DMS53 (cell line): Measurements from ENCODE around the gene MTNR1A.
"Not testable (repeated sequence)": the region's sequence is repeated elsewhere in the genome, so short reads cannot be mapped to it uniquely, and the experiment has no call there.

Source experiments
- DNase-seq: peaks from one replicate; lab custom pipeline; 2025; lab: John Stamatoyannopoulos, UW

The MTNR1A gene

DNA sequence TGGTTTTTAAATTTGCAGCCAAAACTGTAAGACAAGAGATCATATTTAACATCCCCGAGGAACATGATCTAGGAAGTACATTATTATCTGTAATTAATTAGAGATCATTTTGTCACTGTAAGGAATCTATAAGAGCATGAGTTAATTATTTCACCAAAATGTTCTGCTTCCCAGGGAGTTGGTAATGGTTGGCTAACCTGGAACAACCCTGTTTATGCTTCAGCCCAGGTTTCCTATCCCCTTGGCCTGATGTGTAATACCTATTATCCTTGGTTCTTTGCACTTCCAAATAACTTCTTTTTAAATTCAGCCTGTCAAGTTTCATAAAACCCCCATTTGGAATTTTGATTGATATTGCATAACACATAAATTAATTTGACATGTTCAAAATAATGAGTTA, 6.4 kb upstream of the MTNR1A start:
- DNase-seq = no peak

DNA sequence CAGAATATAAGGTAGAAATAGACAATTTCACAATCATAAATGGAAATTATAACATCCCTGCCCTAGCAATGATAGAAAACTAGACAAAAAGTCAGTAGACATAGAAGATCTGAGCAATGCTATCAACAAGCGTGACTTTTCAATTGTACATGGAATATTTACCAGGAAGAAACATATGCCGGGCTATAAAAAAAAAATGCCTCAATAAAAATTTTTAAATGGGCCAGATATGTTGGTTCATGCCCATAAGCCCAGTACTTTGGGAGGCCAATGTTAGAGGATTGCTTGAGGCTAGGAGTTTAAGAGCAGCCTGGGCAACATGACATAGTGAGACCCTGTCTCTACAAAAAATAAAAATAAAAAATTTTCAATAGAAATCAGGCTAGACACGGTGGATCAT, 5.3 kb upstream of the MTNR1A start:
- DNase-seq = no peak

DNA sequence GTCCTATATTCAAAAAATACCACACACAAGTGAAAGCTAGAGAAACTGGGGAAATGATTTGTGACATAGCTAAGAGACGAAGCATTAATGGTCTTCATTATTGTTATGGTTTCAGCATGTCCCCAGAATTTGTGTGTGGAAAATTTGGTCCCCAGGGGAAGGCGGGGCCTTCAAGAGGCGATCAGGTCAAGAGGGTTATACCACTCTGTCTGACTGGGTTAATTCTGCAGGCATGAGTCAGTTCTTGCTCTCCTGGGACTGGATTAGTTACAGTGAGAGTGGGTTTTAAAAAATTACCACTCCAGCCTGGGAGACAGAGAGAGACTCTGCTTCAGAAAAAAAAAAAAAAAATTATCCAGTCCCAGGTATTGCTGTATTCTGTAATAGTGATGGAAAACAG, 2.1 kb upstream of the MTNR1A start:
- peak; percentile 42 for DNase-seq

DNA sequence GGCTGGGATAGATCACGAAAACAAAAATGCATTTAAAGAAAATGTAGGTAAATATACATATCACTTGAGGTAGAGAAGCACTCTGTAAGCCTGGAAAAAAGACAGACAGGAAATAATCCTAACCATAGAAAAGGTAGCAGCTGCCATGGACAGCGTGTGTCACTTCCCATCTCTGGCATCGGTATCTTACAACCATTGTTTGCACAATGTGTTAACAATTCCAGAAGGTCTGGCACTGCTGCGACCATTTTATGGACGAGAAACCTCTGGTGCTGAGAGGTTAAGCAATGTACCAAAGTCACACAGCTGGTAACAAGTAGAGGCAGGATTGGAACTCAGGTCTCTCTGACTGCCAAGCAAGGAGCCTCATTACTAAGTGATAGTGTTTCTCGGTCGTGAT, 1.7 kb upstream of the MTNR1A start:
- DNase-seq = peak; percentile 52

DNA sequence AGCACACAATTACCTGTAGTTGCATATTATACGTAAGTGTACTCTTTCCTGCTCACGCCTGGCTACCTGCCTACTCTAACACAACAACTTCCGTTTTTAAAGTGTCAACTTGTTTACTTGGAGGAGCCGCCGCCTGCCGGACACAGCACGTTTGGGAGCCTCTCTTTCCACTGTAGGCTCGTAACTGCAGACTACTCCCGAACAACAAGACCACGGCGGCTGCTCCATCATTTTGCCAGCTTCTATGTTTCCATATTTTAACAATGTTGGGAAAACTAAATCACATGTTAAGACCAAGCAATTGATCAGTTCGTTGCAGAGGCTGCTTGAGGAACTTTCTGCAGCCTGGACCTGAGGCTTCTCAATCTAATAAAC, 841 bp downstream of the MTNR1A start:
- DNase-seq = peak; percentile 79

DNA sequence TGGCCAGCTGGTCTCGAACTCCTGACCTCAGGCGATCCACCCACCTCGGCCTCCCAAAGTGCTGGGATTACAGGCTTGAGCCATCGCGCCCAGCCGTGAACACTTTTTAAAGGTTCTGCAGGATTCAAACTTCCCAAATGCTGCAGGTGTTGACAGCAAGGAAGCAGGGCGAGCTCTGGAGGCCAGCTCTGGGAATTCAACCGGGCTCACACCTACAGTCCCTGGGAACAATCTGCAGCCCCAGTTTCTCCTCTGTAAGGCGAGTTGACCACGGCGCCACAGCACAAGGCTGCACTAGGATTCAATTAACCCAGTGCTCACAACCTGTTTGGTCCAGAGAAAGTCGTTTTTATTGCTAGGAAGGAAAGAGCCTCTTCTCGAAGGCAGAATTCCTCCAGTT, 1.6 kb downstream of the MTNR1A start:
- no peak for DNase-seq

DNA sequence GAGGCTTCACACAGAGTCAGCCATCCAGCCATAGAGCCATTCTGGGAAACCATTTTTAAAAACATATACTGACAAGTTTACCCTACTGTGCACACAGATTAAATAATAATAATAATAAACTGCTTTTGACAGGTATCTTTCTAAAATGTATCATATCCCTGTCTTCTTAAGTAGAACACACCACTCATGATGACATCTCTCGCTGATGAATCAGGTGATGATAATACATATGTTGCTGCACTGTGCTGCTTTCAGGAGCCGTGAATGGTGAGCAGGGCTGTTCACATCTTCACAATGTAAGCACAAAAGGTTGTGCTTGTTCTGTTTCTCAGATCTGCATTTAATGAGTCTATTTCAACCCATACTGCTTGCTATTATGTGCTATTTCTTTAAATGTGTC, 3.5 kb downstream of the MTNR1A start:
- DNase-seq = no peak

DNA sequence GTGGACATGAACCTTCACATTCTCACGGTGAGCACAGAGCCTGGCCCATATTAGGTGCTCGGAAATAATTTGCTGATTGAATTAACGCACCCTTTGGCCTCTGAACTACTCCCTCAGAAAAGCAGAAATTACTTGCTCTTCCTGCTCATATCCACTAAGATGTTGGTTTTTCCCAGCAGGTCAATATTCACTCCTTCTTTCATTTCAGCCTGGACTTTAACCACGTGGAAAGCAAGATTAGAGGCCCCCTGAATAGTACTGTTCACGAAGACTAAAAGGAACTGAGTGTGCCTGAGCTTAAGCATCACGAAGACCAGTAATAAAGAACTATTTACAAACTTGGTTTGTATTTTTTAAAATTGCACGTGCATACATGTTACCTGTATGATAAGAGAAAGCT, 9.9 kb downstream of the MTNR1A start:
- no peak for DNase-seq

DNA sequence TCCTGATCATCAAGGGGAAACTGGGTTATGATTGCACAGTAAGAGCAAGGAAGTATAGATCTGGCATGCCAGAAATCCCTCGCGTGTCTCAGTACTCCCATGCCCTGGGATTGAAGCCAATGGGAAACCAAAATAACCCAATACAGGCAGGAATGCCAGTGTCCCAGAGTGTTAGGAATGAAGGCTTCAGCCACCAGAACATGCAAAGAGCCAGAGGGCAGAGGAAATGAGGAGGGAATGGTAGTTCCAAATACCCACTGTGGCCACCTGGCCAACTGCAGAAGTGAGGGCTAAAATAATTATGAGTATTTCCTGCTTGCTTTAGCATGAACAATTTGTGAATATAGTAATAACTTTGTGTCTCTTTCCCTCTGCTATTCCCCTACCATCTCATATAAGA, 12.2 kb downstream of the MTNR1A start:
- DNase-seq = no peak

DNA sequence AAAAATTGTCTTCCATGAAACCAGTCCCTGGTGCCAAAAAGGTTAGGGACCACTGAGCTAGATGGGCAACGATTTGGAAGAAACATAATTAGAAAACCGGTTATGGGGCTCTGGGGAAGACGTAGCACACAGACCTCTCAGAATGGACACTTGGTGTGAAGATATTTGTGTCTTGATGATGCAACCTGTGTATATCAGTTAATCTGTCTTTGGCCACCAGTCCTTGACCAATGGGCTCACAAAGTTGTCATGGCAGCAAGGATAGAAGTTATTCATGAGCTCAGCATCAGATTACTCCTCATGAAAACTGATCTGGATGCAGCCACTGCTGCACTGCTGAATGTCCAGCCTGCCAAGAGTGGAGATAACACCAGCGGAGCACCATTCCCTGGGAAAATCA, 13.6 kb downstream of the MTNR1A start:
- no peak for DNase-seq

DNA sequence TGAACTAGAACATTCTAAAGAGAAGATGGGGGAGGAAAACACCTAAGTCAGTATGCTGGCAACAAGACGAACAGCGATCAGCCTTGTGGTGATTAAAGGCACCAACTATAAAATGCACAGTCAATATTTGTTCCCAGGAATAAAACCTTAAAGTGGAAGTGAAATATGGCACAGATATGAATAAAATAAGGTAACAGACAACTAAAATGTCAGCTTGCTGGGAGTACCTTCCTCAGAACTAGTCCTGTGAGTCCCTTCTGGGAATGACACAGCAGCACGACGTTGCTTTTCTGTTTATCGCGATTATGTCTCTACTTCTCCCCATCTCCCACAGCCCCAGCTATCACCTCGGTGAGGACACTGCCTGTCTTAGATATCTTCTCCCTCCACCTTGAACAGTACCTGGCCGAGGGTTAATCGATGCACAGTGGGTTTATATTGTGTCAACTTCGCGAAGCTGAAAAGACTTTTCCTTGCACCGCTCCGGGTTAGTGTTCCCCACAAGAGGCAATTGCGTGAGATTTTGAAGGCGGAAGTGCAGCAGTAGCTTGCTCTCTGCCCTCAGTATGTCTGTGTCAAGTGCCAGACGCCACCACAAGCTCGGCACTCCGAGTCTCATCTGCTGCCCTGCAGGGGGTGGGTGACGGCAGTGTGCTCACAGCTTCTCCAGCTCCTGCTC, 17.4 kb downstream of the MTNR1A start:
- DNase-seq = peak; percentile 26

DNA sequence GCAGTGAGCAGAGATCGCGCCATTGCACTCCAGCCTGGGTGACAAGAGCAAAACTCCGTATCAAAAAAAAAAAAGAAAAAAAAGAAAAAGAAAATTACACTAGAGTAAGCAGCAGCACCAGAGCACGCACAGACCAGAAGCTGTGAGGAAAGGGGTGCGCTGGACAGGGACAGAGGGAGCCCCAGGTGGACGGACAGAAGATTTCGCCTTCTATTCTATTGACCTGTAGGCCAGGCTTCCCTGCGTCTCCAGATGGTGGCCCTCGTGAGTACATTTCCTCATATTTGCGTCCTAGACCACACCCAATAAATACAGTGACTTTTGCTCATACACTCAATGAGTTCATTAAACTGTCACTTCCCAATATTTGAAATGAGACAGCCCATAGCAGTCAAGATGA, 19.1 kb downstream of the MTNR1A start:
- no peak for DNase-seq

DNA sequence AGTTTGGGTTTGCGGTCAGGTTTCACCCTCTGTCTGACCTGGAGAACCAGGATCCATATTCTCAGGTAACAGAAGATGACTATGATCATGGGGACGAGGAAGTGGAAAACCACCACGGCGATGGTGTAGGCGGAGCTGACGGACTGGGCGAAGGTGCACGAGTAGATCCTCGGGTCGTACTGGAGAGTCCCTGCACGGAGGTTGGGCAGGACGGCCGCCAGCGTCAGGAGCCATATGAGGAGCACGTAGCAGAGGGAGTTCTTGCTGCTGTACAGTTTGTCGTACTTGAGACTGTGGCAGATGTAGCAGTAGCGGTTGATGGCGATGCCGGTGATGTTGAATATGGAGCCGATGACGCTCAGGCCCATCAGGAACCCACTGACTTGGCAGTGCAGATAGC, 21.3 kb downstream of the MTNR1A start:
- no peak for DNase-seq

DNA sequence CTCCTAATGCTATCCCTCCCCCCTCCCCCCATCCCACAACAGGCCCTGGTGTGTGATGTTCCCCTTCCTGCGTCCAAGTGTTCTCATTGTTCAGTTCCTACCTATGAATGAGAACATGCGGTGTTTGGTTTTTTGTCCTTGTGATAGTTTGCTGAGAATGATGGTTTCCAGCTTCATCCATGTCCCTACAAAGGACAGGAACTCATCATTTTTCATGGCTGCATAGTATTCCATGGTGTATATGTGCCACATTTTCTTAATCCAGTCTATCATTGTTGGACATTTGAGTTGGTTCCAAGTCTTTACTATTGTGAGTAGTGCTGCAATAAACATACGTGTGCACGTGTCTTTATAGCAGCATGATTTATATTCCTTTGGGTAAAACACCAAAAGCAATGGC, 31.4 kb downstream of the MTNR1A start:
- not testable (repeated sequence) for DNase-seq

DNA sequence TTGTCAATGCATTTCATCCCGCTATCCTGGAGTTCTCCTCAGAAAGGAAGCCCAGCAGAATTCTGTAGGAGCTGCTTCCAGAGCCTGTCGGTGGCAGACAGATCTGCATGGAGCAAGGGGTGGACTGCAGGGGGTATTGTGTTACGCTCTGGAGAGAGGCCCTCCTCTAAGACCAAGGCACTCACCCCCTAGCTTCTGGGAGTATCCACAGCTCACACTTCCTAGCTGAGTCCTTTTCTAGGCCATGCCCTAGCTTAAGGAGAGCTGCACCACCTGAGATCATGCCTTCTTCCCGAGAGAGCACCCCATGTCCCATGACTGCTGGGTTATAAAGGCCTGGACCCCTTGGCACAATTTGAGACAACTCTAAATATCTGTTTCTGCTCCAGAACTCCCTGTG, 39.1 kb downstream of the MTNR1A start:
- no peak for DNase-seq

DNA sequence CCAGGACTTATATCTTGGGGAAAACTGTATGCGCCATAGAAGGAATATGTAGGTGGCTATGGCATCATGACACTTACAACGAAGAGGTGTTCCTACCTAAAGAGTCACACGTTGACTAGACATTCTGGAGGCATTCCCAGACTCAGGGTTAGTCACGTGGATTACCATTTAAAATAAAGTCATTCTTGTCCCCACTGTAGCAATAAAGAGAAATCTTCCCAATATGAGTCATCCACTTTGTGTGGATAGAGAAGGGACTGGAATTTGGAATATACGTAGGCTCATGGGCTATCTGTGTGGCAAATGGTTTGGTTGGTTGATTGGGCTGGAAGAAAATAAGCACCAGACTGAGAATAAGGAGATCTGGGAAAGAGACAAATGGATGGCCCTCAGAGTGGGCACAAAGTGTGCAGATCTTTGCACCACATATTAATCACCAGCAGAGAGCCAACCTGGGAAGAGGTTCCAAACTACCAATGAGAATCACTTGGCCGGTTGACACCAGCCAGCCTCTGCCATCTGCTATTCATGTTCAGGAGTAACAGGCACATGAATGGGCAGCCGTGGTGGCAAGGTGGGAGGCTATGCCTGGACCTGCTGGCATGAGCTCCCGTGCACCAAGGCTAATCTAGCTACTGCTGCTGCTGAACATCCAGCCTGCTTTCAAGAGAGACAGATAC, 41.0 kb downstream of the MTNR1A start:
- no peak for DNase-seq

DNA sequence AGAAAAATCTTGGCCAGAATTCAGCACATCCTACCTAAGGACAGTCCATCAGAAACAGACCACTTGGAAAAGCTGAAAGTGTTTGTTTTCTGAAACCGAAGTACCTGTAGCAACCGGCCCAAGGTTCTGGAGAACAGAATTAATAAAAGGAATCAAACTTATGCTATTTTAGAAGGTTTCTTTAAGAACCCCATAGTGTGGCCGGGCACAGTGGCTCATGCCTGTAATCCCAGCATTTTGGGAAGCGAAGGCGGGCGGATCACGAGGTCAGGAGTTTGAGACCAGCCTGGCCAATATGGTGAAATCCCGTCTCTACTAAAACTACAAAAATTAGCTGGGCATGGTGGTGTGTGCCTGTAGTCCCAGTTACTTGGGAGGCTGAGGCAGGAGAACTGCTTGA, 50.6 kb downstream of the MTNR1A start:
- DNase-seq = not testable (repeated sequence)

DNA sequence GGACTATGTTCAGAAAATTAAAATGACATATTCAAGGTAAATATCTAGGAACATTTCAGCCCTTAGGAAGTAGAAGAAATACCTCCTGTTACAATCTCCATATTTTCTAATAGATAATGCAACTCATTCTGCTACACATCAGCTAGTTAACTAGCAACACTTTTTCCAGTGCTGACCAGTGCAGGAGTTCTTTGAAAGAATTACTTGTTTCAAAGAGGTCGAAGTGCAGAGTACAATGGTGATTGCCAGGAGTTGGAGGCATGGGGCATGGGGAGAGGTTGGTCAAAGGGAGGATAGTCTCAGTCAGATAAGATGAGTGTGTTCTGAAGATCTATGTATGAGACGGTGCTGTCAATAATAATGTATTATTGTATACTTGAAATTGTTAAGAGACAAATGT, 53.1 kb downstream of the MTNR1A start:
- DNase-seq = no peak

DNA sequence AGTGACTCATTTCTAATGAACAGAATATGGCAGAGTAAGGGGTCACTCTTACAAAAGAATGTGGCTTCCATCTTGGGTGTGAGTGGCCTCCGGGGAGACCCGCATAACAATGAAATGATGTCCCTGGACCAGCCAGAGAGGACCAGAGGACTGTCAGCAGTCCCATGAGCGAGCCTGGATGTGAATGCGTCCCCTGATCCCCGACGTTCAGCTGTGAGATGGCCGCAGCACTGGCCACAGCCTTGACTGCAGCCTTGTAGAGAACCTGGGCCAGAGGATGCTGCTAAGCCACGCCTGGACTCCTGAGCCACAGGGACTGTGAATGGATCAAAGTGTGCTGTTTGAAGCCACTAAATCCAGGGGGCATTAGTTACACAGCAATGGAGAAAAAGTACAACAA, 53.8 kb downstream of the MTNR1A start:
- peak; percentile 29 for DNase-seq

DNA sequence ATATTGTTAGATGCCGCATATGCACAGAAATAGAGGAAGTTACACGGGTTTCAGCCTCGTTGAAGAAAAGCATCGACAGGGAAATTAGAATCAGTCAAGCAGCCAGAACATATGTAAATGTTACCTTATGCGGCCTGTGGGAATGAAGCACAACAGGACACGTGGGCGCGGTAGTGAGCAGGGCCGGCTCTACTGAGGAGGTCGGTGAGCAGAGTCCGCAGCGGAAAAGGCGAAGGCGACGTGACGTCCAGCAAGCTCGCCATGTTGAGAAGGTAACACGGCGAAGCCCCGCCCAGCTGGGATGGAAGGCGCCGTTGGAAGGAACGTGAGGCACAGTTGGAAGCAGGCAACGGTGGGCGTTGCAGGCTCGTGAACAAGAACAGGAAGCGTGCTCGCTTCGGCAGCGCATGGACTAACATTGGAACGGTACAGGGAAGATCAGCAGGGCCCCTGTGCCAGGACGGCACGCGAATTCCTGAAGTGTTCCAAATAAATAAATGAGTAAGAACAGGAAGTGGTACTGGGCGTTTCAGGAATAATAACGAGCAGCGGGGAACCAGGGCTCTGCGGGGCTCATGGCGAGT, 54.6 kb downstream of the MTNR1A start:
- peak; percentile 89 for DNase-seq

DNA sequence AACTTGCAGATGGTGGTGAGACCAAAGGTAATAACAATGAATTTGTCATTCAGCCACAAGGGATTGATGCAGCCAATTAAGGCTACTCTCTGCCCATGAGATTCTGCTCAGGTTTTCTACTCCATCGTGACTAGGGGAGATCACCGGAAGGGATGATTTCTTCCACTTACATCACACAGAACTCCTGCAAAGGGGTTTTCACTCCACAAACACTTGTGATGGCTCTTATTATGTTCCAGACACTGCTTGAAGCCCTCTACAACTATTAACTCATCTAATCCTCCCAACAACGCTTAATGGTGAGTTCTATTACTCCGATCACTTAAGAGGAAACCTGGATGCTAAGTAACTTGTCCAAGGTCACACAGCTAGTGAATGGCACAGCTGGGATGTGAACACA, 55.9 kb downstream of the MTNR1A start:
- DNase-seq = no peak

DNA sequence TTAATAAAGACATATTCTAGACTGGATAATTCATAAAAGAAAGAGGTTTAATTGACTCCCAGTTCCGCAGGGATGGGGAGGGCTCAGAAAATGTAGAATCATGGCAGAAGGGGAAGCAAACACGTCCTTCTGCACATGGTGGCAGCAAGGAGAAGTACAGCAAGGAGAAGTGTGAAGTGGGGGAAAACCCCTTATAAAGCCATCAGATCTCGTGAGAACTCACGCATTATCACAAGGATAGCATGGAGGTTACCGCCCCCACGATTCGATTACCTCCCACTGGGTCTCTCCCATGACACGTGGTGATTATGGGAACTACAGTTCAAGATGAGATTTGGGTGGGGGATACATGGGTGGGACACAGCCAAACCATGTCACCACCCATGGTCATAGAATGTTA, 58.3 kb downstream of the MTNR1A start:
- DNase-seq = no peak

DNA sequence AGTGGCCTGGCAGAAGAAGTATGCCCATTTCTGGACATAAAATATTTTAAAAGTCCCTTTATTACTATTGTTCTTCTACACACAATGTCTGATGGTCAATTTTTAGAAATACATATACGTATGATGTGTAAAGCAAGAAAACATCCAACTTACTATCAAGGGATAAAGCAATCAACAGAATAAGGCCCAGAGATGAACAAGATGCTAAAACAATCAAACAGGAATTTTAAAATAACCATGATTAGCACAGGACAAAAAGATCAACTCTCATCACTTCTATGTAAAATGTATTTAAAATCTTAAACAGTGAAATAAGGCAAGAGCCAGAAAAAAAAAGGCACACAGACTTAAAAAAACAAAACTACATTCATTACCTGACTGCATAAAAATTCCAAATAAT, 60.9 kb downstream of the MTNR1A start:
- no peak for DNase-seq

DNA sequence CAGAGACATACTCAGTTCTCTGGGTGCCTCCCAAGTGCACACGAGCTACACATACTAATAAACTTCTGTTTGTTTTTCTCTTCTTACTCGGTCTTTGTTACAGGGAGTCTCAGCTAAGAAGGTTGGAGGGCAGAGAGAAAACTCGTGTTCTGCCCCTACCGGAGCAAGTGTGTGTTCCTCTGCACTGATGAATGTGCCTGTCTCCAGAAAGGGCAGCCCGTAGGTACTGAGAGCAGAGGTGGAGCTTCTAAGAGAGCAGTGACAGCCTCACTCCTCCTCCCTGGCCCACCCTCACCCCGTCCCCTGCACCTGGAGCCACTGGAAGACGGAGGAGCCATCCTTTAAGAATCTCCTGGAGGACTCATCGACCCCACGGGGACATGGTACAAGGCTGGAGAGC, 67.6 kb downstream of the MTNR1A start:
- no peak for DNase-seq
